ENCODE data around the gene NLE1. TPM values are rescaled to one million over a fixed set of nuclear protein-coding genes. Genes with fewer than 3 reads are reported as not detected.
"Not testable (repeated sequence)": the region's sequence is repeated elsewhere in the genome, so short reads cannot be mapped to it uniquely, and the experiment has no call there.

The NLE1 gene
- total and polyA plus RNA-seq, 2 donors (not counting 1 experiment from before 2014, with no cell fraction given): 16.5 to 17.5 TPM

DNA sequence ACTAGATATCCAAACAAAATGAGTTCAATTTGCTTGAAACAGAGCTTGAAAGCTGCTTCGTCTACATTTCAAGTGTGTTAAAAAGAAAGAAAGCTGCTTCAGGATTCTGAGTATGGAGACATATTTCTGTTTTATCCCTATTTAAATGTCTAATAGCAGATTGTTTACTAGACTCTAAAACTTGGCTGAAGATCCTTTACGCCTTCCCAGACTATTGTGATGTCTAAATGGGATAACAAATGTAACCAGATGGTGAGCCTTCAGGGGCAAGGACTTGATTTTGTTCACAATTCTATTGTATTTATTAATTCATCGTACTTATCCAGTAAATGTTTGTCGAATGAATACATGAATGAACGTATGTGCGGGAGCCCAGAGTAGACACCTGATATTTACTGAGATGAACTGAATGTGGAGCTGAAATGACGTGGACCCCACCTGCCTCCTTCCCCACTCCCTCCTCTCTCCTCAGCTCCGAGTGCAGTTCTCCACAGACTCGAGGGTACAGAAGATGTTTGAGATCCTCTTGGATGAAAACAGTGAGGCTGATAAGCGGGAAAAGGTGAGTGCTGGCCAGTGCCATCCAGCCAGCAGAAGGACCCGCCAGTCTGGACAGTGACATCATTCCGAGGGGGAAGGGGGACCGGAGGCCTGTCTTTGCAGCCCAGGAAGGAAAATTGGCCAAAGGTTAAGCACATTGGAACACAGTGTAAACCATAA, 10.5 kb upstream of the NLE1 start:
- POLR2A ChIA-PET: no interaction called here
- WGBS (ENCODE audit: insufficient coverage): 92% methylated on average over 4 of the region's 13 CpGs

DNA sequence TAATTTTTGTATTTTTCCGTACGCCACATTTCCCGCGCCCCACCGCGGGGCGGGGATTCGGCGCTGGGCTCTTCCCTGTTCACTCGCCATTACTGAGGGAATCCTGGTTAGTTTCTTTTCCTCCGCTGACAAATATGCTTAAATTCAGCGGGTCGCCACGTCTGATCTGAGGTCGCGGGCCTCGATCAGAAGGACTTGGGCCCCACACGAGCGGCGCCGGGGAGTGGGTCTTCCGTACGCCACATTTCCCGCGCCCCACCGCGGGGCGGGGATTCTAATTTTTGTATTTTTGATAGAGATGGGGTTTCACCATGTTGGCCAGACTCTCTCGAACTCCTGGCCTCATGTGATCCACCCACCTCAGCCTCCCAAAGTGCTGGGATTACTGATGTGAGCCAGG, 9.0 kb upstream of the NLE1 start:
- H3K4me1 Mint-ChIP-seq; H3K27ac Mint-ChIP-seq; intact Hi-C loops (cut with micrococcal nuclease); H3K79me2 ChIP-seq (ENCODE audit: control insufficient read depth, insufficient read depth, low read length); H3K4me3 Mint-ChIP-seq; H4K20me1 ChIP-seq (ENCODE audit: control insufficient read depth, insufficient read depth, low read length, poor library complexity, severe bottlenecking); H3K27me3 ChIP-seq (replicated peaks in 1 of 4; ENCODE audit: control extremely low read depth in 1 of 4, control insufficient read depth in 3 of 4, insufficient read depth in 4 of 4, low read length in 3 of 4); H3K9me3 ChIP-seq (ENCODE audit: control extremely low read depth in 1 of 3, control insufficient read depth in 2 of 3, insufficient read depth in 1 of 3, low read length in 2 of 3); CTCF ChIA-PET; H3K27ac ChIP-seq (ENCODE audit: low read length in 2 of 2); H3K4me2 ChIP-seq (replicated peaks; ENCODE audit: low read depth, low read length, poor library complexity, severe bottlenecking); H3K4me3 ChIP-seq (ENCODE audit: control extremely low read depth in 1 of 5, extremely low read depth in 1 of 5, insufficient read depth in 1 of 5, low read depth in 2 of 5, low read length in 4 of 5); H3K9me3 Mint-ChIP-seq (ENCODE audit: insufficient read depth); H3K36me3 ChIP-seq (replicated peaks in 1 of 2; ENCODE audit: control extremely low read depth in 1 of 2, control insufficient read depth in 1 of 2, extremely low read depth in 1 of 2, insufficient read depth in 2 of 2, low read length in 1 of 2); ATAC-seq (ENCODE audit: low read depth); DNase-seq; H3K9ac ChIP-seq (ENCODE audit: low read length); H3K4me1 ChIP-seq (ENCODE audit: control insufficient read depth in 2 of 2, insufficient read depth in 2 of 2, low read length in 2 of 2); H2AFZ ChIP-seq (ENCODE audit: insufficient read depth, low read depth, low read length, poor library complexity, severe bottlenecking); POLR2A ChIA-PET: not testable (repeated sequence)
- WGBS (ENCODE audit: insufficient coverage): 98% methylated on average over 21 of the region's 29 CpGs
- peaks cover 17% of the 10 kb centered on the region for H3K27me3 Mint-ChIP-seq

More for the DNA sequence above, 10.5 kb upstream of the NLE1 start:
- Histone ChIP-seq H3K4me3 (ENCODE audit: control extremely low read depth in 1 of 5, extremely low read depth in 1 of 5, insufficient read depth in 1 of 5, low read depth in 2 of 5, low read length in 4 of 5) (no peak overlapping the region), H3K4me1 (ENCODE audit: control insufficient read depth in 2 of 2, insufficient read depth in 2 of 2, low read length in 2 of 2) (no peaks in the 10 kb centered on the region), H3K4me2 (replicated peaks; ENCODE audit: low read depth, low read length, poor library complexity, severe bottlenecking) (no peak overlapping the region), H3K79me2 (ENCODE audit: control insufficient read depth, insufficient read depth, low read length) (no peaks in the 10 kb centered on the region), H3K27ac (ENCODE audit: low read length in 2 of 2) (no peak overlapping the region), H3K9ac (ENCODE audit: low read length) (no peak overlapping the region), H2AFZ (ENCODE audit: insufficient read depth, low read depth, low read length, poor library complexity, severe bottlenecking) (no peak overlapping the region), H4K20me1 (ENCODE audit: control insufficient read depth, insufficient read depth, low read length, poor library complexity, severe bottlenecking) (no peaks in the 10 kb centered on the region), H3K9me3 (ENCODE audit: control extremely low read depth in 1 of 3, control insufficient read depth in 2 of 3, insufficient read depth in 1 of 3, low read length in 2 of 3) (no peaks in the 10 kb centered on the region), H3K27me3 (replicated peaks in 1 of 4; ENCODE audit: control extremely low read depth in 1 of 4, control insufficient read depth in 3 of 4, insufficient read depth in 4 of 4, low read length in 3 of 4) (peaks cover 0 to 3% (median 1%) of the 10 kb centered on the region in 4 experiments), H3K36me3 (replicated peaks in 1 of 2; ENCODE audit: control extremely low read depth in 1 of 2, control insufficient read depth in 1 of 2, extremely low read depth in 1 of 2, insufficient read depth in 2 of 2, low read length in 1 of 2) (no peaks in the 10 kb centered on the region)
- ATAC-seq (ENCODE audit: low read depth): no peak
- Mint-ChIP-seq H3K27ac (no peak overlapping the region), H3K4me3 (no peak overlapping the region), H3K9me3 (ENCODE audit: insufficient read depth) (no peaks in the 10 kb centered on the region), H3K27me3 (peaks cover 20% of the 10 kb centered on the region), H3K4me1 (no peaks in the 10 kb centered on the region)
- TF ChIP-seq, protein P1, sequence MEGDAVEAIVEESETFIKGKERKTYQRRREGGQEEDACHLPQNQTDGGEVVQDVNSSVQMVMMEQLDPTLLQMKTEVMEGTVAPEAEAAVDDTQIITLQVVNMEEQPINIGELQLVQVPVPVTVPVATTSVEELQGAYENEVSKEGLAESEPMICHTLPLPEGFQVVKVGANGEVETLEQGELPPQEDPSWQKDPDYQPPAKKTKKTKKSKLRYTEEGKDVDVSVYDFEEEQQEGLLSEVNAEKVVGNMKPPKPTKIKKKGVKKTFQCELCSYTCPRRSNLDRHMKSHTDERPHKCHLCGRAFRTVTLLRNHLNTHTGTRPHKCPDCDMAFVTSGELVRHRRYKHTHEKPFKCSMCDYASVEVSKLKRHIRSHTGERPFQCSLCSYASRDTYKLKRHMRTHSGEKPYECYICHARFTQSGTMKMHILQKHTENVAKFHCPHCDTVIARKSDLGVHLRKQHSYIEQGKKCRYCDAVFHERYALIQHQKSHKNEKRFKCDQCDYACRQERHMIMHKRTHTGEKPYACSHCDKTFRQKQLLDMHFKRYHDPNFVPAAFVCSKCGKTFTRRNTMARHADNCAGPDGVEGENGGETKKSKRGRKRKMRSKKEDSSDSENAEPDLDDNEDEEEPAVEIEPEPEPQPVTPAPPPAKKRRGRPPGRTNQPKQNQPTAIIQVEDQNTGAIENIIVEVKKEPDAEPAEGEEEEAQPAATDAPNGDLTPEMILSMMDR (IDR thresholded peaks at IDR 0.05): no peak
- TF ChIP-seq EZH2 (IDR thresholded peaks at IDR 0.05; ENCODE audit: borderline replicate concordance, insufficient read depth, low read depth, low read length, poor library complexity, severe bottlenecking): no peak
- CTCF ChIA-PET: interaction anchor here (0.5 kb wide), 1 partner anchor 1373 kb away, joined by 3 read pairs; no protein-coding TSS in a partner anchor
- no peak for DNase-seq
- intact Hi-C loops (cut with micrococcal nuclease): no loop called here

Measured in B cell (primary cell).